Choroid plexus epithelial cell (primary cell): Measurements from ENCODE around the gene SH3BP1.
A peak's percentile ranks its signal among the peaks of the same experiment; 100 is the strongest.

Experiments
- DNase-seq: peaks from one replicate; pipeline ENCODE4 v3.0.0-alpha.2; 2010; ENCODE audit warnings: low read depth
- H3K4me3 ChIP-seq: 2 replicates; pipeline ENCODE4 v1.5.1; 2011; ENCODE audit warnings: low read depth, mild to moderate bottlenecking, control low read depth, low read length, moderate library complexity
- TF ChIP-seq, protein P1 (sequence below): conservative IDR thresholded peaks from 2 replicates; pipeline ENCODE4 v1.5.1; 2011; ENCODE audit warnings: low read depth, mild to moderate bottlenecking, control low read depth, inconsistent platforms, low read length, moderate library complexity

SH3BP1 gene

DNA sequence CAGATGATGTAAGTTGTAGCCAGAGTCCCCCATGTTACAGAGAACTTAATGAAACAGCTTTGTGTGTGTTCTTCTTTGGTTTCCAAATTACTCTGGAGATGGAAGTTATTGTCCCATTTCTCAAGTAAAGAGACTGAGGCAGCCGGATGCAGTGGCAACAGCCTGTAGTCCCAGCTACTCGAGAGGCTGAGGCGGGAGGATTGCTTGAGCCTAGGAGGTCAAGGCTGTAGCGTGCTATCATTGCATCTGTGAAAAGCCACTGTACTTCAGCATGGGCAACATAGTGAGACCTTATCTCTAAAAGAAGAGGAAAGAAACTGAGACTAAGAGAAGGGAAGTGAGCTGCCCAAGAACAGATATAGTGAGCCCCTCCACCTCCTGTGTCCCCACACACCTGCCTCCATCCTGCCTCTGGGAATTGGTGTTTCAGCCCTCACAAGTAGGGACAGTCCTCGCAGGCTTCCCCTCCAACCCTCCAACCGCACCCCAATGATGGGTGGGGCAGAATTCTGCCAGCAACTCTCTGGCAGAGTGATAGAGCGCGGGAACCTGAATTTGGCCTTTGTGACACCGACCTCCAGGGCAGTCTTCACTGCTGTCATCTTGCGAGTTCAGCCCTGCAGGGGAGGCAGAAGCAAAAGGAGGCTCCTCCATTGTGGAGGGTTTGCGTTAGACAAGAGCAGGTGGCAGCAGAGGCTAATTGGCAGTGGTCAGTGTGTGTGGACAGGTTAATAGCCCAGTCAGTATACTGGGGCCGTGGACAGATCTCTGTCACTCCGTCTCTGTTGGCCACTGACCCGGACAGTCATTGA is 20.6 kb downstream of the SH3BP1 start:
- TF ChIP-seq, protein P1, sequence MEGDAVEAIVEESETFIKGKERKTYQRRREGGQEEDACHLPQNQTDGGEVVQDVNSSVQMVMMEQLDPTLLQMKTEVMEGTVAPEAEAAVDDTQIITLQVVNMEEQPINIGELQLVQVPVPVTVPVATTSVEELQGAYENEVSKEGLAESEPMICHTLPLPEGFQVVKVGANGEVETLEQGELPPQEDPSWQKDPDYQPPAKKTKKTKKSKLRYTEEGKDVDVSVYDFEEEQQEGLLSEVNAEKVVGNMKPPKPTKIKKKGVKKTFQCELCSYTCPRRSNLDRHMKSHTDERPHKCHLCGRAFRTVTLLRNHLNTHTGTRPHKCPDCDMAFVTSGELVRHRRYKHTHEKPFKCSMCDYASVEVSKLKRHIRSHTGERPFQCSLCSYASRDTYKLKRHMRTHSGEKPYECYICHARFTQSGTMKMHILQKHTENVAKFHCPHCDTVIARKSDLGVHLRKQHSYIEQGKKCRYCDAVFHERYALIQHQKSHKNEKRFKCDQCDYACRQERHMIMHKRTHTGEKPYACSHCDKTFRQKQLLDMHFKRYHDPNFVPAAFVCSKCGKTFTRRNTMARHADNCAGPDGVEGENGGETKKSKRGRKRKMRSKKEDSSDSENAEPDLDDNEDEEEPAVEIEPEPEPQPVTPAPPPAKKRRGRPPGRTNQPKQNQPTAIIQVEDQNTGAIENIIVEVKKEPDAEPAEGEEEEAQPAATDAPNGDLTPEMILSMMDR, result no peak
- DNase-seq, result no peak
- peak overlapping the region; percentile 69 for H3K4me3 ChIP-seq

GRCh38 chr22:37660709-37661045 is 21.2 kb downstream of the SH3BP1 start:
- no peak for DNase-seq
- no peak overlapping the region for H3K4me3 ChIP-seq
- TF ChIP-seq, protein P1, result no peak

- H3K4me3 ChIP-seq, result no peak overlapping the region
- peak; percentile 84 for DNase-seq
- TF ChIP-seq, protein P1, result peak; percentile 80
Measured at GRCh38 chr22:37661160-37661924, 21.9 kb downstream of the SH3BP1 start.

- TF ChIP-seq, protein P1, result no peak
Measured at GRCh38 chr22:37662039-37662438, 22.6 kb downstream of the SH3BP1 start.

DNA sequence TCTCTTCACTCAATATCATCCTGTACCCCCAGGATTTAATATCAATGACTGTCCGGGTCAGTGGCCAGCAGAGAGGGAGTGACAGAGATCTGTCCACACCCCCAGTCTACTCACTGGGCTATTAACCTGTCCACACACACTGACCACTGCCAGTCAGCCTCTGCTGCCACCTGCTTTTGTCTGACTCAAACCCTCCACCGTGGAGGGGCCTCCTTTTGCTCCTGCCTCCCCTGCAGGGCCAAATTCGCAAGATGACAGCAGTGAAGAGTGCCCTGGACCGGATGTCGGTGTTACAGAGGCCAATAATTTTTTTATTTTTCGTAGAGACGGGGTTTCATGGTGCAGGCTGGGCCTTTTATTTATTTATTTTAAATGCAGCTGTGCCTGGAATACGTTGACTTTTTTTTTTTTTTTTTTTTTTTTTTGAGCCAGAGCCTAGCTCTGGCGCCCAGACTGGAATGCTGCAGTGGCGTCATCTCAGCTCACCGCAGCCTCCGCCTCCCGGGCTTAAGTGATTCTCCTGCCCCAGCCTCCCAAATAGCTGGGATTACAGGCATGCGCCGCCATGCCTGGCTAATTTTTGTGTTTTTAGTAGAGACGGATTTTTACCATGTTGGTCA is 24.2 kb downstream of the SH3BP1 start:
- no peak for DNase-seq
- H3K4me3 ChIP-seq, result no peak overlapping the region
- TF ChIP-seq, protein P1, result no peak

More at GRCh38 chr22:37662039-37662438, 22.6 kb downstream of the SH3BP1 start:
- DNase-seq, result no peak
- H3K4me3 ChIP-seq, result no peak overlapping the region

DNA sequence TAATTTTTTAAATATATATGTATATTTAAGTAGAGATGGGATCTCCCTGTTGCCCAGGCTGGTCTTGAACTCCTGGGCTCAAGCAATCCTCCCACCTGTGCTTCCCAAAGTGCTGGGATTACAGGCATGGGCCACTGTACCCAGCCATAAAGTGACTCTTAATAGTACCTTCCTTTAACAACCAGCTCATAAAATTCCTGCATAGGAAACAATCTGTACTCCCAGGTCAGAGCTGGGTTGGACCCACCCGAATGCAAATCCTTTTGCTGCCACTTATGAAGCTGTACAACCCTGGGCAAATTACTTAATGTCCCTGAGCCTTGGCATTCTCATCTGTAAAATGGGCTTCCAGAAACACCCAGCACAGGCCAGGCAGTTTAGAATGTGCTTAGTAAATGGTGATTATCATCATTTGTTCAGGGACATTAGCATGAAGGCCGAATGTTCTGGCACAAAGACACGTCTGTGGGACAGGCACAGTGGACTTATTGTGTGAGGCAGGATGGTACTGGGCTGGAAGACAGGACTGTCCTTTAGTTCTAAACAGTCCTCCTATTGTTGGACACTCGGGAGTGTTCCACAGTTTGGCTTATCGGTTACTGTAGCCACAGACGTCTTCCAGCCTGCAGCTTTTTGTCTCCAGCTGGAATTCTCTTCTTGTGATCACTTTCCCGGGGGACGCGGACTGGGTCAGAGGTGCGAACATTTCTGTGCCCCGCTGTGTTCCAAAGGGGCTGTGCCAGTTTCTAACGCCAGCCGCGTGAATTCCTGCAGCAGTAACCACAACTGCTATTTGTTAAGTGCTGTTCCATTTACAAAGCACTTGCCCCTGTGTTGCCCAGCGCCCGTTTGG is 25.0 kb downstream of the SH3BP1 start:
- TF ChIP-seq, protein P1, result no peak
- no peak for DNase-seq
- H3K4me3 ChIP-seq, result no peak overlapping the region
